ENCODE results near the gene SIGLEC6.
"Not testable (repeated sequence)": the region's sequence is repeated elsewhere in the genome, so short reads cannot be mapped to it uniquely, and the experiment has no call there.

SIGLEC6 gene

GRCh38 chr19:51508059-51508733 lies 23.3 kb downstream of the SIGLEC6 start:
- DNase-seq, result no peak

GRCh38 chr19:51507640-51508058 lies 23.8 kb downstream of the SIGLEC6 start:
- DNase-seq, result no peak

- no peak for DNase-seq
These were observed 24.3 kb downstream of the SIGLEC6 start for GRCh38 chr19:51507192-51507591.

GRCh38 chr19:51505904-51506303 lies 25.6 kb downstream of the SIGLEC6 start:
- no peak for DNase-seq

GRCh38 chr19:51503896-51504295 lies 27.6 kb downstream of the SIGLEC6 start:
- DNase-seq, result no peak

GRCh38 chr19:51503286-51503817 lies 28.1 kb downstream of the SIGLEC6 start:
- DNase-seq, result no peak

GRCh38 chr19:51501594-51502263 lies 29.7 kb downstream of the SIGLEC6 start, which contains the start of gene SIGLEC12:
TSS of gene SIGLEC12 (minus strand) at chr19:51501800. CDS start at chr19:51501733, 67 bp downstream.
- DNase-seq, result no peak

- not testable (repeated sequence) for DNase-seq
These were observed 30.5 kb downstream of the SIGLEC6 start for GRCh38 chr19:51500931-51501330.

GRCh38 chr19:51497666-51498065 lies 33.8 kb downstream of the SIGLEC6 start:
- DNase-seq, result no peak

GRCh38 chr19:51493776-51494175 lies 37.7 kb downstream of the SIGLEC6 start:
- DNase-seq, result no peak

- no peak for DNase-seq
These were observed 39.9 kb downstream of the SIGLEC6 start for GRCh38 chr19:51491586-51491985.

GRCh38 chr19:51490676-51491075 lies 40.8 kb downstream of the SIGLEC6 start:
- no peak for DNase-seq

GRCh38 chr19:51489113-51489512 lies 42.4 kb downstream of the SIGLEC6 start:
- no peak for DNase-seq

- no peak for DNase-seq
These were observed 43.0 kb downstream of the SIGLEC6 start for GRCh38 chr19:51488491-51488890.

GRCh38 chr19:51485960-51486660 lies 45.4 kb downstream of the SIGLEC6 start:
- DNase-seq, result no peak

GRCh38 chr19:51480590-51480989 lies 50.9 kb downstream of the SIGLEC6 start:
- no peak for DNase-seq

GRCh38 chr19:51479531-51480331 lies 51.7 kb downstream of the SIGLEC6 start:
- no peak for DNase-seq

- DNase-seq, result no peak
These were observed 52.9 kb downstream of the SIGLEC6 start, which contains the start of gene CEACAM18 for GRCh38 chr19:51478381-51479234. TSS of gene CEACAM18 (plus strand) at chr19:51478539.

GRCh38 chr19:51477344-51477743 lies 54.1 kb downstream of the SIGLEC6 start:
- no peak for DNase-seq

- DNase-seq, result no peak
These were observed 55.3 kb downstream of the SIGLEC6 start for GRCh38 chr19:51476164-51476563.

GRCh38 chr19:51473009-51473707 lies 58.3 kb downstream of the SIGLEC6 start:
- DNase-seq, result no peak

Measured in SIG-M5 (cell line).